NB4 (cell line): ENCODE data around the gene RCN2.

ENCODE experiments used
- CTCF ChIP-seq: IDR thresholded peaks from one replicate; pipeline ENCODE4 v1.5.1; 2012; ENCODE audit warnings: low read depth, low read length
- MAX ChIP-seq: IDR thresholded peaks from 2 replicates; pipeline ENCODE4 v1.6.1; 2011; ENCODE audit warnings: low read depth, low read length
- MYC ChIP-seq: IDR thresholded peaks from 2 replicates; pipeline ENCODE4 v1.6.1; 2011; ENCODE audit warnings: low read depth, low read length
- POLR2A ChIP-seq: IDR thresholded peaks from 2 replicates; pipeline ENCODE4 v1.6.1; 2011; ENCODE audit warnings: mild to moderate bottlenecking; ENCODE audit not compliant: insufficient read length; ENCODE audit errors: extremely low read depth

GRCh38 chr15:76987276-76987675 lies 55.7 kb downstream of the RCN2 start:
- TF ChIP-seq CTCF, result no peak
- TF ChIP-seq MAX, result no peak
- TF ChIP-seq POLR2A, result no peak
- no peak for TF ChIP-seq MYC
